ENCODE data around the gene SCAMP1.

- TF ChIP-seq ELF1 (IDR thresholded peaks at IDR 0.05) (no peak), TCF12 (IDR thresholded peaks at IDR 0.05) (no peak), CTCF (IDR thresholded peaks at IDR 0.05) (no peak), RXRA (IDR thresholded peaks at IDR 0.05; ENCODE audit: borderline replicate concordance, low read depth) (no peak), MAX (IDR thresholded peaks at IDR 0.05; ENCODE audit: low read depth) (no peak), POLR2AphosphoS5 (IDR thresholded peaks at IDR 0.05; ENCODE audit: low read depth, low read length) (no peak), SIN3A (IDR thresholded peaks at IDR 0.05; ENCODE audit: borderline replicate concordance, low read depth, low read length) (no peak), EZH2phosphoT487 (IDR thresholded peaks at IDR 0.05; ENCODE audit: borderline replicate concordance, low read depth) (no peak), CHD2 (IDR thresholded peaks at IDR 0.05; ENCODE audit: low read length, partially characterized antibody) (no peak), USF1 (IDR thresholded peaks at IDR 0.05; ENCODE audit: borderline replicate concordance, low read depth) (no peak), SMC3 (IDR thresholded peaks at IDR 0.05; ENCODE audit: low read depth, low read length) (no peak), EP300 (IDR thresholded peaks at IDR 0.05; ENCODE audit: borderline replicate concordance in 1 of 2, low read depth in 1 of 2, low read length in 1 of 2) (no peak), RAD21 (IDR thresholded peaks at IDR 0.05; ENCODE audit: low read length) (no peak), TAF1 (IDR thresholded peaks at IDR 0.05; ENCODE audit: borderline replicate concordance, low read depth, low read length) (no peak)
Measured at GRCh38 chr5:78509145-78509865, 148.9 kb downstream of the SCAMP1 start.
